Measurements from ENCODE around the gene BCAR1.

Gene BCAR1, protein sequence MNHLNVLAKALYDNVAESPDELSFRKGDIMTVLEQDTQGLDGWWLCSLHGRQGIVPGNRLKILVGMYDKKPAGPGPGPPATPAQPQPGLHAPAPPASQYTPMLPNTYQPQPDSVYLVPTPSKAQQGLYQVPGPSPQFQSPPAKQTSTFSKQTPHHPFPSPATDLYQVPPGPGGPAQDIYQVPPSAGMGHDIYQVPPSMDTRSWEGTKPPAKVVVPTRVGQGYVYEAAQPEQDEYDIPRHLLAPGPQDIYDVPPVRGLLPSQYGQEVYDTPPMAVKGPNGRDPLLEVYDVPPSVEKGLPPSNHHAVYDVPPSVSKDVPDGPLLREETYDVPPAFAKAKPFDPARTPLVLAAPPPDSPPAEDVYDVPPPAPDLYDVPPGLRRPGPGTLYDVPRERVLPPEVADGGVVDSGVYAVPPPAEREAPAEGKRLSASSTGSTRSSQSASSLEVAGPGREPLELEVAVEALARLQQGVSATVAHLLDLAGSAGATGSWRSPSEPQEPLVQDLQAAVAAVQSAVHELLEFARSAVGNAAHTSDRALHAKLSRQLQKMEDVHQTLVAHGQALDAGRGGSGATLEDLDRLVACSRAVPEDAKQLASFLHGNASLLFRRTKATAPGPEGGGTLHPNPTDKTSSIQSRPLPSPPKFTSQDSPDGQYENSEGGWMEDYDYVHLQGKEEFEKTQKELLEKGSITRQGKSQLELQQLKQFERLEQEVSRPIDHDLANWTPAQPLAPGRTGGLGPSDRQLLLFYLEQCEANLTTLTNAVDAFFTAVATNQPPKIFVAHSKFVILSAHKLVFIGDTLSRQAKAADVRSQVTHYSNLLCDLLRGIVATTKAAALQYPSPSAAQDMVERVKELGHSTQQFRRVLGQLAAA

DNA sequence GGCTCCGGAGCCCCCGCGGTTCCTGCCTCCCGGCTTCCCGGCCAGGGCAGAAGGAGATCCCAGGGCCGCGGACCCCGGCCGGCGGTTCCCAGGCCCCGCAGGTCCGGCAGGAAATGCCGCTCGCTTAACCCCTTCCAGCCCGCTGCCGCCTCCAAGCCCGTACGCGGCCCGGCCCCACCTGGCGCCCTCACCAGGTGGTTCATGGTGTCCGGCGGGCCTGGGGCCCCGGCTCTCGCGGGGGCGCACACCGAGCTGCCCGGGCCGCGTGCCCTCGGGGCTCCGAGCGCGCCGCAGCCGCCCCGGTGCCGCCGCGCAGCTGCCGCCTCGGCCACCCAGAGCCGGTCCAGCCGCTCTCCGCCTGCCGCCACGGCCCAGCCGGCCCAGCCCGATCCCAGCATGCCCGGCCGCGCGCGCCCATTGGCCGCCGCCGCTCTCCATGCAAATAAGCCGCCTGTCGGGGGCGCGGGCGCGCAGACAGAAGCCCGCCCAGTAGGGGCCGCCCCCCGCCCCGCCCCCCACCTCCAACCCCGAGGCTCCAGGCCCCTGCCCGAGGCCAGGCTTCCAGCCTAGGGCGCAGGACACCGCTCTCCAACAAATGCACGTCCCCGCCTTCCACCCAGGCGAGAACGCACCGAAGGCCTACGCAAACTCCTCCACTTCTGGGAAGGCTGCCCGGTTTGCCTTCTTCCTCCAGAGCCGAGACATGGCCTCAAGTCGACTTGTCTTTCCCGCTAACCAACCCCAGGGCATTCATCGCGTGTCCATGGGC lies at the start of gene BCAR1:
Gene BCAR1 (minus strand): TSS at position 345 of the 769 bp plus-strand sequence. CDS start 142 bp downstream, at position 203.
- peak; percentile 78 for DNase-seq (ENCODE audit: extremely low read depth, low read depth)

DNA sequence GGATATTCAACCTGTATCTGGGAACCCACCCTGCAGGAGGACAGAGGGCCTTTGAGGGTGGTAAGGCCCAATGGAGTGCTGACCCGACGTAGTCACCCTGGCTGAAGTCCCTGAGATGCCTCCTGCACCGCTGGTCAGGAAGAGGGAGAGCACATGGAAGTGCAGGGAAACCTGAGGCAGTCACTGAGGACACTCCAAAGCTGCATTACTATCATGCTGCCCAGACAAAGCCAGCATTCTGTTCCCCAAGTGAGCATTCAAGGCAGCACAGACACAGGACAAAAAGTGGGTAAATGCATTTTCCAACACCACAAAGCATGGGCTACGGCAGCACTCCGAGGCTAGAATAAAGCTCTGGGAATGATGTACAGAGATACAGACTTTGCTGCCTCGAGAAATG lies 46.8 kb upstream of the BCAR1 start:
- no peak for DNase-seq (ENCODE audit: extremely low read depth, low read depth)
- TF ChIP-seq, protein P1, sequence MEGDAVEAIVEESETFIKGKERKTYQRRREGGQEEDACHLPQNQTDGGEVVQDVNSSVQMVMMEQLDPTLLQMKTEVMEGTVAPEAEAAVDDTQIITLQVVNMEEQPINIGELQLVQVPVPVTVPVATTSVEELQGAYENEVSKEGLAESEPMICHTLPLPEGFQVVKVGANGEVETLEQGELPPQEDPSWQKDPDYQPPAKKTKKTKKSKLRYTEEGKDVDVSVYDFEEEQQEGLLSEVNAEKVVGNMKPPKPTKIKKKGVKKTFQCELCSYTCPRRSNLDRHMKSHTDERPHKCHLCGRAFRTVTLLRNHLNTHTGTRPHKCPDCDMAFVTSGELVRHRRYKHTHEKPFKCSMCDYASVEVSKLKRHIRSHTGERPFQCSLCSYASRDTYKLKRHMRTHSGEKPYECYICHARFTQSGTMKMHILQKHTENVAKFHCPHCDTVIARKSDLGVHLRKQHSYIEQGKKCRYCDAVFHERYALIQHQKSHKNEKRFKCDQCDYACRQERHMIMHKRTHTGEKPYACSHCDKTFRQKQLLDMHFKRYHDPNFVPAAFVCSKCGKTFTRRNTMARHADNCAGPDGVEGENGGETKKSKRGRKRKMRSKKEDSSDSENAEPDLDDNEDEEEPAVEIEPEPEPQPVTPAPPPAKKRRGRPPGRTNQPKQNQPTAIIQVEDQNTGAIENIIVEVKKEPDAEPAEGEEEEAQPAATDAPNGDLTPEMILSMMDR (IDR thresholded peaks at IDR 0.05; ENCODE audit: low read depth, low read length): no peak

More for the DNA sequence above, at the start of gene BCAR1:
- TF ChIP-seq, protein P1 (IDR thresholded peaks at IDR 0.05; ENCODE audit: low read depth, low read length): no peak

DNA sequence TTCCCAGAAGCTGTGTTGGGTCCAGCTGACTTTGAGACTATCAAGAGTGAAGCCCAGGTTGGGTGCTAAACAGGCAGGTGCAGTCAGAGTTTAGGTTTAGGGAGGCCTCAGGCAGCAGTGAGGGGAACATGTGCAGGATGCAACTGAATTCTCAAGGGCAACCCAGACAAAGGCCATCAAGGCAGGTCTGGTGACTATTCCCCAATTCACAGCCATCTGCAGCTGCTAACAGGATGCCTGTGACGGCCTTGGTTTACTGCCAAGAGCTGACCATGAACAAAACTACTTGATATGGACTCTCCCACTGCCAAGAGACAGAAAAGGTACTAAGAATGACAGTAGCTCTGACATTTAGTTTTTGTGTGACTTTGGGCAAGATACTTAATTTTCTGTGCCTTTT lies 45.2 kb upstream of the BCAR1 start:
- TF ChIP-seq, protein P1 (IDR thresholded peaks at IDR 0.05; ENCODE audit: low read depth, low read length): no peak
- DNase-seq (ENCODE audit: extremely low read depth, low read depth): no peak

DNA sequence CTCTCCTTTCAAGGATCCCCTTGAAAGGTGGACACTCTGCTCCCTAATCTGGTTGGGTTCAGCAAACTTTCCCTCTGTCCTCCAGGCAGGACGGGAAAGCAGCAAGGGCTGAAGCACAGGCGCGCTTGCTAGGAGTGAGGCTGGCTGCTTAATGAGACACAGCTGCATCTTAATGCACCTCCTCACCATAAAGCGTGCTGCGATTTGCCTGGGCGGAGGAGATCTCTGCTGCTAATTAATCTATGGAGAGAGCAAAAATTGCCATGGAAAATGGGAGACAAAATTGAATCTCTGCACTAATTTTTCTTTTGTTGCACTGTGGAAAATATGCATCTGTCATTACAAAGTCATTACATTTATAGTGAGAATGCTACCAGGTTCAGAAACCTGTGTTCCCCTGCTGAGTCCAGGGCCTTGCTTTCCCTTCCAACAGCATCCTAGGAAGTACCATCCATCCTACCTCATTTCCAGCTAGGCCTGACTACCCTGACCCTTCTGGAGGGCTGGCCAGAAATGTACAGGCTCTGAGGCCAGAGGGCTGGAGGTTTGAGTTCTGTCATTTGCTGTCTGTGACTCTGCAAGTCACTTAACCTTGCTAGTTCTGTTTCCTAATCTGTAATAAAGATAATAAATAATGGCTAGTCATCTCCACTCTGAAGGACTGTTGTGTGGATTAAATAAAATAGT lies 43.5 kb upstream of the BCAR1 start:
- DNase-seq (ENCODE audit: extremely low read depth, low read depth): no peak
- TF ChIP-seq, protein P1 (IDR thresholded peaks at IDR 0.05; ENCODE audit: low read depth, low read length): no peak

DNA sequence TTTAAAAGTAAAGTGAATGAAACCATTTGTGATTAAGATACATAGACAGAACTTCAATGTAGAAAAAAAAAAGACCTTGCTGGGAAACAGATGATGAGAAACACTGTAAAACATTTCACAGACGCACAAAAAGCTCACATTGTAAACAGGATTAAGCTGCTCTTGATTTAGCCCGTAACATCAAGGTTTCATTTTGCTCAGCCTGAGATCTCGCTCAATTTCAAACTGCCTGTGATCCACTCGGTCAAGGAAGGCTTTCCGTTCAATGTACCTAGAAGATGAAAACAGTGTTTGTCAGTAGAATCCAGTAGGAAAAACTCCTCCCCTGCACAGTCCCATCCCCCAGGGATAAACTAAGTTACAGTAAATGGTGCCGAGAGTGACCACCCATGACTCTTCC lies 42.3 kb upstream of the BCAR1 start:
- TF ChIP-seq, protein P1 (IDR thresholded peaks at IDR 0.05; ENCODE audit: low read depth, low read length): no peak
- no peak for DNase-seq (ENCODE audit: extremely low read depth, low read depth)

DNA sequence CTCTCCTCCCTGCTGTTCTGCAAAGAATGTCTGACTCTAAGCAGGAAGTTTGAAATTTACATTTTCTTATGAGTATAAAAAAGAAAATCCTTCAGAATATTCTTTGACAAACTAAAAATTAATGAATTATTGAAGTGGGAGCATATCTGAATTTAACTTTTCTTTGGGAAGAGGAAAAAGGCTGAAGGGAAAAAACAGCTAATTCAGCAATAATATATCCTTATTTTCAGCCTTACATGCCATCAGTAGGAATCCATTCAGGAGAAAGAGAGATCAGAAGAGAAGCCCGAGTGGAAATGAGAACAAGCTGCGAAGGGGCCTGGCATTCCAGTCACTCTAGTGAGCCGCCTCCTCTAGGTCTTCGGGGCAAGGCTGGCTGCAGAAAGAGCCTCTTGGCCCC lies 41.7 kb upstream of the BCAR1 start:
- no peak for DNase-seq (ENCODE audit: extremely low read depth, low read depth)
- TF ChIP-seq, protein P1 (IDR thresholded peaks at IDR 0.05; ENCODE audit: low read depth, low read length): no peak

All from AG09319 (cell line).